Keratinocyte (primary cell): Measurements from ENCODE around the gene CFAP92.

Source experiments
- CTCF ChIP-seq, 3 experiments: IDR thresholded peaks in 1 of 3; conservative IDR thresholded peaks in 1 of 3; optimal IDR thresholded peaks in 1 of 3; 2 replicates in 2 of 3; 3 replicates in 1 of 3; pipeline versions ENCODE3 to v1.5.1; 2011; ENCODE audit warnings: low read length in 3 of 3, mild to moderate bottlenecking in 3 of 3, moderate library complexity in 2 of 3, control low read depth in 1 of 3, inconsistent platforms in 1 of 3; ENCODE audit not compliant: insufficient read depth in 2 of 3; ENCODE audit errors: extremely low read depth in 1 of 3
- EZH2 ChIP-seq: IDR thresholded peaks from one replicate; pipeline ENCODE4 v1.6.1; 2012; ENCODE audit warnings: inconsistent platforms, mild to moderate bottlenecking, low read length, moderate library complexity

- no peak for TF ChIP-seq EZH2
- TF ChIP-seq CTCF (optimal IDR thresholded peaks at IDR 0.05 in 1 of 3, IDR thresholded peaks at IDR 0.05 in 1 of 3, conservative IDR thresholded peaks at IDR 0.05 in 1 of 3; ENCODE audit: extremely low read depth in 1 of 3, insufficient read depth in 2 of 3, low read length in 3 of 3), result no peak
These were observed 19.6 kb upstream of the CFAP92 start for GRCh38 chr3:129013491-129013891.
